Measurements from ENCODE around the gene COG2.

- TF ChIP-seq REST (IDR thresholded peaks at IDR 0.05; ENCODE audit: insufficient read depth in 1 of 2, low read depth in 2 of 2, low read length in 2 of 2) (no peak), TAF1 (IDR thresholded peaks at IDR 0.05; ENCODE audit: borderline replicate concordance, insufficient read depth, low read length) (no peak), POLR2AphosphoS5 (IDR thresholded peaks at IDR 0.05; ENCODE audit: low read depth, low read length) (no peak), SIN3A (IDR thresholded peaks at IDR 0.05; ENCODE audit: borderline replicate concordance, insufficient read depth, low read length) (no peak), FOXP2 (optimal IDR thresholded peaks at IDR 0.05; ENCODE audit: borderline replicate concordance, extremely low read depth, extremely low read length, insufficient read depth) (no peak)
Measured at GRCh38 chr1:230696218-230696617, 53.9 kb downstream of the COG2 start.
